CD14-positive monocyte (primary cell): ENCODE measurements around the gene CCDC154. TPM values are rescaled to one million over a fixed set of nuclear protein-coding genes. Genes with fewer than 3 reads are reported as not detected.

Experiments
- DNase-seq, 3 donors: peaks; one replicate each; pipeline ENCODE4 v3.0.0-alpha.2; 2011 to 2022
- H2AFZ ChIP-seq: 2 replicates; pipeline ENCODE4 v1.6.0; 2012; ENCODE audit warnings: mild to moderate bottlenecking, low read depth, low read length, inconsistent platforms; ENCODE audit not compliant: insufficient read depth, poor library complexity, severe bottlenecking
- H3K27ac ChIP-seq, 2 donors: 1 replicate in 1 of 2; 2 replicates in 1 of 2; pipeline ENCODE4 v1.5.1; 2012 to 2013; ENCODE audit warnings: low read length in 2 of 2, control low read depth in 1 of 2, inconsistent platforms in 1 of 2, low read depth in 1 of 2, mild to moderate bottlenecking in 1 of 2
- H3K27me3 ChIP-seq, 2 donors: one replicate each; pipeline versions ENCODE4 v1.6.0 to v1.6.1; 2011 to 2013; ENCODE audit warnings: low read length in 2 of 2; ENCODE audit not compliant: control insufficient read depth in 2 of 2, insufficient read depth in 2 of 2
- H3K36me3 ChIP-seq, 2 donors: replicated peaks in 1 of 2; 1 replicate in 1 of 2; 2 replicates in 1 of 2; pipeline versions ENCODE4 v1.5.1 to v1.6.1; 2012 to 2013; ENCODE audit warnings: low read length in 2 of 2, control low read depth in 1 of 2, inconsistent platforms in 1 of 2, mild to moderate bottlenecking in 1 of 2; ENCODE audit not compliant: insufficient read depth in 2 of 2, control insufficient read depth in 1 of 2
- H3K4me1 ChIP-seq, 2 donors: 1 replicate in 1 of 2; 2 replicates in 1 of 2; pipeline versions ENCODE4 v1.5.1 to v1.6.1; 2012 to 2013; ENCODE audit warnings: low read length in 2 of 2, control low read depth in 1 of 2, inconsistent platforms in 1 of 2, mild to moderate bottlenecking in 1 of 2, moderate library complexity in 1 of 2; ENCODE audit not compliant: insufficient read depth in 2 of 2, control insufficient read depth in 1 of 2
- H3K4me2 ChIP-seq: replicated peaks from 2 replicates; pipeline ENCODE3; 2012; ENCODE audit warnings: low read length, moderate library complexity, mild to moderate bottlenecking; ENCODE audit not compliant: poor library complexity, severe bottlenecking; ENCODE audit errors: extremely low read depth
- H3K4me3 ChIP-seq, 3 experiments: fragments of 200-600 bp in 1 of 3; sonication (generic) in 1 of 3; replicated peaks in 1 of 3; 1 replicate in 2 of 3; 2 replicates in 1 of 3; pipeline ENCODE4 v1.5.1; 2011 to 2013; ENCODE audit warnings: low read length in 3 of 3, mild to moderate bottlenecking in 3 of 3, control low read depth in 2 of 3, low read depth in 2 of 3, inconsistent platforms in 1 of 3, moderate library complexity in 1 of 3
- H3K79me2 ChIP-seq: 2 replicates; pipeline ENCODE4 v1.6.0; 2012; ENCODE audit warnings: mild to moderate bottlenecking, control low read depth, inconsistent platforms, low read length, moderate library complexity; ENCODE audit not compliant: insufficient read depth
- H3K9ac ChIP-seq: 2 replicates; pipeline ENCODE4 v1.6.0; 2017; ENCODE audit warnings: low read length, mild to moderate bottlenecking; ENCODE audit not compliant: insufficient read depth, poor library complexity, severe bottlenecking
- H3K9me3 ChIP-seq, 2 donors: replicated peaks in 1 of 2; 1 replicate in 1 of 2; 2 replicates in 1 of 2; pipeline versions ENCODE4 v1.5.1 to v1.6.1; 2012 to 2013; ENCODE audit warnings: low read length in 2 of 2, control low read depth in 1 of 2; ENCODE audit not compliant: control insufficient read depth in 1 of 2, insufficient read depth in 1 of 2
- H4K20me1 ChIP-seq: 2 replicates; pipeline ENCODE4 v1.6.0; 2012; ENCODE audit warnings: mild to moderate bottlenecking, low read length, control low read depth, moderate library complexity; ENCODE audit not compliant: insufficient read depth
- H3K27ac Mint-ChIP-seq, 7 donors: one replicate each; pipeline ENCODE4 v1.8.0; 2020; ENCODE audit warnings: mild to moderate bottlenecking in 7 of 7, mixed read lengths in 7 of 7, moderate library complexity in 6 of 7, inconsistent platforms in 2 of 7
- H3K27me3 Mint-ChIP-seq, 3 donors: one replicate each; pipeline ENCODE4 v1.8.0; 2021 to 2022; ENCODE audit warnings: low read depth in 3 of 3, mild to moderate bottlenecking in 3 of 3, mixed read lengths in 3 of 3, moderate library complexity in 3 of 3, inconsistent platforms in 1 of 3
- H3K36me3 Mint-ChIP-seq, 2 donors: one replicate each; pipeline ENCODE4 v1.8.0; 2020; ENCODE audit warnings: mixed read lengths in 2 of 2, inconsistent platforms in 1 of 2, mild to moderate bottlenecking in 1 of 2
- H3K4me1 Mint-ChIP-seq: one replicate; pipeline ENCODE4 v1.8.0; 2020; ENCODE audit warnings: mild to moderate bottlenecking, mixed read lengths
- H3K4me3 Mint-ChIP-seq, 2 donors: one replicate each; pipeline ENCODE4 v1.8.0; 2020; ENCODE audit warnings: mild to moderate bottlenecking in 2 of 2, mixed read lengths in 2 of 2, moderate library complexity in 1 of 2
- H3K9me3 Mint-ChIP-seq, 7 donors: one replicate each; pipeline ENCODE4 v1.8.0; 2020 to 2022; ENCODE audit warnings: mixed read lengths in 7 of 7, mild to moderate bottlenecking in 6 of 7, moderate library complexity in 6 of 7, inconsistent platforms in 2 of 7
- whole genome bisulfite sequencing: methylation state at CpG from one replicate; pipeline ENCODE4 v1.1.5; 2013; ENCODE audit warnings: missing lambda C conversion rate; ENCODE audit not compliant: insufficient coverage; 5-methylcytosine and 5-hydroxymethylcytosine counted together
- intact Hi-C, 2 donors: fragments of 100-400 bp; cut with micrococcal nuclease; formaldehyde crosslinking; loops; one replicate each; pipeline versions ENCODE4 v1.15.0 to v1.15.1; 2023
- polyA plus RNA-seq, 3 donors: library from polyadenylated mRNA; depleted of rRNA in 1 of 3; unstranded in 2 of 3; stranded (reverse) in 1 of 3; fragments of 300-500 nt in 2 of 3; fragments of >200 nt in 1 of 3; fragmentation: Illumina TruSeq in 2 of 3; gene quantifications; 1 replicate in 2 of 3; 2 replicates in 1 of 3; pipeline ENCODE4 v1.2.3, GENCODE V29; 2012 to 2021
- TF ChIP-seq, protein P1 (sequence below): fragments of 200-600 bp; IDR thresholded peaks from one replicate; pipeline ENCODE4 v1.8.0; 2022; ENCODE audit warnings: antibody characterized with exemption, mild to moderate bottlenecking

The CCDC154 gene
- polyA plus RNA-seq, 3 donors = 5.9 TPM; not detected in 2

DNA sequence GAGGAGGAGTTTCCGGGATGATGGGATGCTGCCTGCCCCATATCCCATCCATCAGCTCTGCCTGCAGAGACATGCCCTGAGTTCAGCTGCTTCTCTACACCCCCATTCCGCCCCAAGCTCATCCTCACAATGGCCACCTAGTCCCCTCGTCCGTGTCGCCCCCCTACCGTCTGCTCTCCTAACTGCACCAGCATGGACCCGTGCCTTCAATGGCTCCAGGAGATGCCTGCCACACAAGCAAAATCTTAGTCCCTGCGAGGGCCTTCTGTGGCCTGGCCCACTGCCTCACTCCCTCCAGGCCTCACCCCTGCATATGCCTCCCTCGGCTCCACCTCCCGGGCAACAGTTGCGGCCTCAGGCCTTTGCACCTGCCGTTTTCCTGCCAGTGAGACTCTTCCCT lies 47.0 kb upstream of the CCDC154 start:
- Histone ChIP-seq H4K20me1 (no peaks in the 10 kb centered on the region), H2AFZ (no peak overlapping the region), H3K9me3 (no peaks in the 10 kb centered on the region), H3K4me2 (no peak overlapping the region), H3K27me3 (no peaks in the 10 kb centered on the region), H3K9ac (no peak overlapping the region), H3K4me1 (peaks cover 35 to 40% of the 10 kb centered on the region in 2 donors), H3K36me3 (peaks cover 17 to 19% of the 10 kb centered on the region in 2 donors), H3K4me3 (no peak overlapping the region), H3K79me2 (peaks cover 20% of the 10 kb centered on the region), H3K27ac (no peak overlapping the region)
- TF ChIP-seq, protein P1, sequence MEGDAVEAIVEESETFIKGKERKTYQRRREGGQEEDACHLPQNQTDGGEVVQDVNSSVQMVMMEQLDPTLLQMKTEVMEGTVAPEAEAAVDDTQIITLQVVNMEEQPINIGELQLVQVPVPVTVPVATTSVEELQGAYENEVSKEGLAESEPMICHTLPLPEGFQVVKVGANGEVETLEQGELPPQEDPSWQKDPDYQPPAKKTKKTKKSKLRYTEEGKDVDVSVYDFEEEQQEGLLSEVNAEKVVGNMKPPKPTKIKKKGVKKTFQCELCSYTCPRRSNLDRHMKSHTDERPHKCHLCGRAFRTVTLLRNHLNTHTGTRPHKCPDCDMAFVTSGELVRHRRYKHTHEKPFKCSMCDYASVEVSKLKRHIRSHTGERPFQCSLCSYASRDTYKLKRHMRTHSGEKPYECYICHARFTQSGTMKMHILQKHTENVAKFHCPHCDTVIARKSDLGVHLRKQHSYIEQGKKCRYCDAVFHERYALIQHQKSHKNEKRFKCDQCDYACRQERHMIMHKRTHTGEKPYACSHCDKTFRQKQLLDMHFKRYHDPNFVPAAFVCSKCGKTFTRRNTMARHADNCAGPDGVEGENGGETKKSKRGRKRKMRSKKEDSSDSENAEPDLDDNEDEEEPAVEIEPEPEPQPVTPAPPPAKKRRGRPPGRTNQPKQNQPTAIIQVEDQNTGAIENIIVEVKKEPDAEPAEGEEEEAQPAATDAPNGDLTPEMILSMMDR = no peak
- H3K9me3 Mint-ChIP-seq = peaks cover 0 to 2% (median 0%) of the 10 kb centered on the region in 7 donors
- H3K4me3 Mint-ChIP-seq = no peak overlapping the region
- DNase-seq = no peak
- intact Hi-C loops = loop anchor here in 1 of 2 donors (5.0 kb wide), 1 partner anchor 69 kb away; the partner anchor contains the start of gene UQCC4
- H3K36me3 Mint-ChIP-seq = peaks cover under 1 to 17% of the 10 kb centered on the region in 2 donors
- peak overlapping the region in 2 of 7 donors; percentile 36 to 41 for H3K27ac Mint-ChIP-seq
- H3K27me3 Mint-ChIP-seq = peaks cover 0 to under 1% (median 0%) of the 10 kb centered on the region in 3 donors
- WGBS = 92% methylated on average over 12 of the region's 12 CpGs
- peaks cover 29% of the 10 kb centered on the region for H3K4me1 Mint-ChIP-seq

DNA sequence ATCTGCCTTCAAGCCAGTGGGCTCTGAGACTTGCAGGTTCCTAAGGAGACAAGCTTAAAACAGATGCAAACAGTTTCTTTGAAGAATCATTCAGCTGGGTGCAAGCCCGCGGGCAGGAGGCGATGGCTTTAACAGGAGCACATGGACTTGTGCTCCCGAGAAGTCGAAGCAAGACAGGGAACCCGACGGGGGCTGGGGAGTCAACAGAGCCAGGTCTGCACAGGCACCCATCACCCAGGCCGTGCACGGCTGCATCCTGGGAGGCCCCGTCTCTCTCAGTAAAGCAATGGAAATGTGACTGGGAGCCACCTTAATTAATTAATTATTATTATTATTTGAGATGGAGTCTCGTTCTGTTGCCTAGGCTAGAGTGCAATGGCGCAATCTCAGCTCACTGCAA lies 44.7 kb upstream of the CCDC154 start:
- peaks cover 0 to under 1% of the 10 kb centered on the region in 2 donors for H3K36me3 Mint-ChIP-seq
- H3K9me3 ChIP-seq = no peaks in the 10 kb centered on the region
- H3K27me3 ChIP-seq = no peaks in the 10 kb centered on the region
- H3K4me1 ChIP-seq = peaks cover 35 to 47% of the 10 kb centered on the region in 2 donors
- WGBS = 94% methylated on average over 7 of the region's 12 CpGs
- peaks cover 0 to 2% (median 0%) of the 10 kb centered on the region in 7 donors for H3K9me3 Mint-ChIP-seq
- peak overlapping the region; percentile 43 to 57 for H3K27ac ChIP-seq
- H3K79me2 ChIP-seq = peaks cover 9% of the 10 kb centered on the region
- peak overlapping the region; percentile 54 for H3K9ac ChIP-seq
- no peaks in the 10 kb centered on the region for H3K36me3 ChIP-seq
- H3K4me1 Mint-ChIP-seq = peaks cover 31% of the 10 kb centered on the region
- intact Hi-C loops = no loop called here
- DNase-seq = no peak
- H3K27ac Mint-ChIP-seq = peak overlapping the region in 3 of 7 donors; percentile 76 to 87 (median 80)
- H4K20me1 ChIP-seq = no peaks in the 10 kb centered on the region
- H3K4me3 ChIP-seq = peak overlapping the region in 1 of 3 experiments; percentile 15
- H3K4me3 Mint-ChIP-seq = peak overlapping the region in 1 of 2 donors; percentile 66
- TF ChIP-seq, protein P1 = no peak
- peak overlapping the region; percentile 87 for H2AFZ ChIP-seq
- peak overlapping the region; percentile 50 for H3K4me2 ChIP-seq
- H3K27me3 Mint-ChIP-seq = peaks cover 0 to 2% (median 2%) of the 10 kb centered on the region in 3 donors
